GM10248 (cell line): ENCODE results near the gene HYI.

Source experiments
- CTCF ChIA-PET: fragments of 300-600 bp; sonication (Branson Sonifier 250); formaldehyde crosslinking; extraction: SDS; loops from one replicate; lab custom pipeline; 2021; ENCODE audit warnings: antibody characterized with exemption; lab: Yijun Ruan, JAX
- POLR2A ChIA-PET: fragments of 350-650 bp; sonication (Branson Sonifier 250); formaldehyde crosslinking; extraction: SDS; loops from one replicate; lab custom pipeline; 2020; ENCODE audit warnings: antibody characterized with exemption; lab: Yijun Ruan, JAX
- DNase-seq: peaks from one replicate; pipeline ENCODE4 v3.0.0; 2012; ENCODE audit errors: extremely low spot score
- TF ChIP-seq, protein P1 (sequence below): IDR thresholded peaks from 2 replicates; pipeline ENCODE4 v1.5.1; 2012; ENCODE audit warnings: mild to moderate bottlenecking, low read depth; ENCODE audit errors: extremely low read depth, missing control alignments, control extremely low read depth

Gene HYI

GRCh38 chr1:43447891-43448708, 5.6 kb downstream of the HYI start:
- POLR2A ChIA-PET = interaction anchor here (0.7 kb wide), 1 partner anchor 8 kb away, joined by 3 read pairs; no protein-coding TSS in a partner anchor
- CTCF ChIA-PET = no interaction called here
- no peak for DNase-seq
- TF ChIP-seq, protein P1, sequence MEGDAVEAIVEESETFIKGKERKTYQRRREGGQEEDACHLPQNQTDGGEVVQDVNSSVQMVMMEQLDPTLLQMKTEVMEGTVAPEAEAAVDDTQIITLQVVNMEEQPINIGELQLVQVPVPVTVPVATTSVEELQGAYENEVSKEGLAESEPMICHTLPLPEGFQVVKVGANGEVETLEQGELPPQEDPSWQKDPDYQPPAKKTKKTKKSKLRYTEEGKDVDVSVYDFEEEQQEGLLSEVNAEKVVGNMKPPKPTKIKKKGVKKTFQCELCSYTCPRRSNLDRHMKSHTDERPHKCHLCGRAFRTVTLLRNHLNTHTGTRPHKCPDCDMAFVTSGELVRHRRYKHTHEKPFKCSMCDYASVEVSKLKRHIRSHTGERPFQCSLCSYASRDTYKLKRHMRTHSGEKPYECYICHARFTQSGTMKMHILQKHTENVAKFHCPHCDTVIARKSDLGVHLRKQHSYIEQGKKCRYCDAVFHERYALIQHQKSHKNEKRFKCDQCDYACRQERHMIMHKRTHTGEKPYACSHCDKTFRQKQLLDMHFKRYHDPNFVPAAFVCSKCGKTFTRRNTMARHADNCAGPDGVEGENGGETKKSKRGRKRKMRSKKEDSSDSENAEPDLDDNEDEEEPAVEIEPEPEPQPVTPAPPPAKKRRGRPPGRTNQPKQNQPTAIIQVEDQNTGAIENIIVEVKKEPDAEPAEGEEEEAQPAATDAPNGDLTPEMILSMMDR = no peak

DNA sequence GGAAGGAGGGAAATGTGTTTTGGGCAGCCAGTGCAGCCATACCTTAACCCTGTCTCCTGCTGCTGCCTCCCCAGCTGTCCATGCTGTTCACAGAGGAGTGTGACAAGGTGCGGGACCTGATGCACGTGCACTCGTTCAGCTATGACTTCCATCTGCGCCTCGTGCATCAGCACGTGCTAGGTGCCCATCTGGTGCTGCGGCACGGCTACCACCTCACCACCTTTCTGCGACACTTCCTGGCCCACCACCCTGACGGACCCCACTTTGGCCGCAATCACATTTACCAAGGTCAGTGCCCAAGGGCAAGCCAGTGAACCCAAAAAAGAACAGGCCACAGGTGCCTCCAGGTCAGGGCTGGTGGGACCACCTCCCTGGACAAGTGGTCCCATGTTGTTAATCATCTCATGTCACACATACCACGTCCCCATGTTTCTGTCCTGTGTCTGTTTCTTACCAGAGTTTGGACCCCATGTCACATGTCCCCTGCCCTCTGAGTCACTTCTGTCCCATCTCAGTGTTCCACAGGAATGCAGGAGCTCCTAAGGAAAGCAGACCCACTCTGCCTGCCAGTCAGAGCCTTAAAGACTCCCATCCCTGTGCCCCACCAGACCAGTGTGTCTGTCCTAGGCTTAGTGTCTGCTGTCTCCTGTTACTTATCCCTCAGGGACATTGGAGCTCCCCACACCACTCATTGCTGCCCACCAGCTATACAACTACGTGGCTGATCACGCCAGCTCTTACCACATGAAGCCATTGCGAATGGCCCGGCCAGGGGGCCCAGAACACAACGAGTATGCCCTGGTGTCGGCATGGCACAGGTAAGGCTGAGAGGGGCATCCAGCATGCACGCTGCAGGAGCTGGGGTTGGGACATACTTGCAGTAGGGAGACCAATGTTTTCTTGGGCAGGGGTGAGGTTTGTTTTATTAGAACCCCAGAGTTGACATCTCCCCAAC, 6.6 kb downstream of the HYI start:
- CTCF ChIA-PET = no interaction called here
- no peak for DNase-seq
- POLR2A ChIA-PET = interaction anchor here (0.5 kb wide), 1 partner anchor 684 kb away, joined by 9 read pairs; no protein-coding TSS in a partner anchor
- TF ChIP-seq, protein P1 = no peak

GRCh38 chr1:43446388-43446740, 7.4 kb downstream of the HYI start:
- TF ChIP-seq, protein P1 = no peak
- no peak for DNase-seq
- POLR2A ChIA-PET = interaction anchor here (0.5 kb wide), 1 partner anchor 683 kb away, joined by 9 read pairs; no protein-coding TSS in a partner anchor
- CTCF ChIA-PET = no interaction called here

DNA sequence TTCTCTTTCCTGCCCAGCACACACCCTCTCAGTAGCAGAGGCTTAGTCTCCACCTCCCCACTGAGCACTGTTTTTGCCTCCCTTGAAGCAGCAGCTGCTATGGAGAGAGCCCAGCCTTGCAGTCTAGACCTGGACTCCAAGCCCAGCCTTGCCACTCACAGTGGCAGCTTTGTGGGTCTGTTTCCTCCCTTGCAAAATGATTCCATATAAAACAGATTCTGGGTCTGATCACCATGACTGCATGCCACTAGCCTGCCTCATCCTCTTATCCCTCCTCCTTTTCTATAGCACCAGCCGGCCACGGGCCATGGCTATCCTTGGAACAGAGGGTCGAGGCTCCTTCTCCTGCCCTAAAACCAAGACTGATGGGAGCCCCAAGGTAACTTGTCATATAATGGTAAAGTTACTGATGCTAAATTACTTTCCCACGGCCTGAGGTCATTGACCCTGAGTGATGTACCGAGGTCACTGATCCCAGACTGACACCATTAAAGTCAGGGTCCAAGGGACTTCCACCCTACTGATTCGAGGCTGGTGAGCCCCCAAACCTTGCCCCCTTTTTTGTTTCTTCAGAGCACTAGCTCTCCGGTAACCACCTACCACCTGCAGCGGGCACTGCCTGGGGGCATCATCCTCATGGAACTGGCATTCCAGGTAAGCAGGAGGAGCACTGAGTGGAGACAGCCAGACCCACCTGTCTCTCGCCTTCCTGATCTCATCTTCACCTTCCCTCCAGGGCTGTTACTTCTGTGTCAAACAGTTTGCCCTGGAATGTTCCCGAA, 7.9 kb downstream of the HYI start:
- CTCF ChIA-PET = no interaction called here
- no peak for DNase-seq
- POLR2A ChIA-PET = no interaction called here
- TF ChIP-seq, protein P1 = no peak

GRCh38 chr1:43444836-43445235, 8.9 kb downstream of the HYI start:
- no peak for DNase-seq
- POLR2A ChIA-PET = no interaction called here
- TF ChIP-seq, protein P1 = no peak
- CTCF ChIA-PET = interaction anchor here (0.9 to 2.7 kb wide), 2 partner anchors 10 to 490 kb away, joined by 3 to 9 read pairs; partner anchors contain the start of gene HYI
